Ascending aorta (tissue), 2 donors: Measurements from ENCODE around the gene OR7G2. TPM values are rescaled to one million over a fixed set of nuclear protein-coding genes. Genes with fewer than 3 reads are reported as not detected.

Experiments
- DNase-seq, 2 donors: peaks; one replicate each; pipeline ENCODE4 v3.0.0-alpha.2; 2019; ENCODE audit warnings: low spot score in 2 of 2
- H3K27ac ChIP-seq, 2 donors: fragments of 200-600 bp; sonication (generic); one replicate each; pipeline ENCODE4 v1.5.1; 2016 to 2017; ENCODE audit warnings: mild to moderate bottlenecking in 1 of 2
- H3K27me3 ChIP-seq: fragments of 200-600 bp; sonication (generic); one replicate; pipeline ENCODE4 v1.5.1; 2017
- H3K36me3 ChIP-seq, 2 donors: fragments of 200-600 bp; sonication (generic); one replicate each; pipeline ENCODE4 v1.5.1; 2016
- H3K4me1 ChIP-seq, 2 donors: fragments of 200-600 bp; sonication (generic); one replicate each; pipeline ENCODE4 v1.5.1; 2016 to 2017; ENCODE audit warnings: mild to moderate bottlenecking in 1 of 2
- H3K4me3 ChIP-seq, 2 donors: fragments of 200-600 bp; sonication (generic); one replicate each; pipeline ENCODE4 v1.5.1; 2016 to 2017; ENCODE audit warnings: mild to moderate bottlenecking in 1 of 2
- H3K9me3 ChIP-seq, 2 donors: fragments of 200-600 bp; sonication (generic); one replicate each; pipeline ENCODE4 v1.5.1; 2016
- CTCF ChIP-seq, 3 experiments: fragments of 200-600 bp in 2 of 3; fragments of 450-650 bp in 1 of 3; sonication (generic) in 2 of 3; IDR thresholded peaks; one replicate each; pipeline ENCODE4 v1.5.1; 2016 to 2019; ENCODE audit warnings: antibody characterized with exemption in 3 of 3, mild to moderate bottlenecking in 1 of 3, moderate library complexity in 1 of 3
- intact Hi-C: fragments of 100-400 bp; cut with DNase I; formaldehyde crosslinking; loops from one replicate; pipeline ENCODE4 v1.15.1; 2023
- total RNA-seq: library from RNA; depleted of rRNA; stranded (reverse); fragments of >200 nt; gene quantifications from one replicate; pipeline ENCODE4 v1.1.0, GENCODE V29; 2016

OR7G2 gene
- total RNA-seq, 1 donor from 2014 or later = not detected

GRCh38 chr19:9109959-9110358 is 2.7 kb upstream of the OR7G2 start:
- Histone ChIP-seq H3K9me3 (no peaks in the 10 kb centered on the region), H3K27ac (no peak overlapping the region), H3K4me1 (no peaks in the 10 kb centered on the region), H3K27me3 (no peaks in the 10 kb centered on the region), H3K4me3 (no peak overlapping the region), H3K36me3 (no peaks in the 10 kb centered on the region)
- TF ChIP-seq CTCF (IDR thresholded peaks at IDR 0.05) = no peak
- no peak for DNase-seq
- intact Hi-C loops = no loop called here

GRCh38 chr19:9086761-9087160 is 20.5 kb downstream of the OR7G2 start, which contains the start of gene OR1M1:
Gene OR1M1 (plus strand): TSS chr19:9087061. CDS start chr19:9093245, 6,184 bp downstream.
- no peak for DNase-seq
- Histone ChIP-seq H3K9me3 (no peaks in the 10 kb centered on the region), H3K4me1 (no peaks in the 10 kb centered on the region), H3K27me3 (no peaks in the 10 kb centered on the region), H3K4me3 (no peak within 1 kb of the TSS), H3K27ac (no peak within 1 kb of the TSS), H3K36me3 (no peaks in the 10 kb centered on the region)
- TF ChIP-seq CTCF (IDR thresholded peaks at IDR 0.05) = no peak
- intact Hi-C loops = no loop called here

- intact Hi-C loops = no loop called here
- DNase-seq = no peak
- no peak for TF ChIP-seq CTCF (IDR thresholded peaks at IDR 0.05)
- peaks cover 0 to 2% of the 10 kb centered on the region in 2 donors for H3K4me1 ChIP-seq
- H3K4me3 ChIP-seq = no peak overlapping the region
- no peaks in the 10 kb centered on the region for H3K27me3 ChIP-seq
- H3K9me3 ChIP-seq = no peaks in the 10 kb centered on the region
- H3K27ac ChIP-seq = no peak overlapping the region
- H3K36me3 ChIP-seq = no peaks in the 10 kb centered on the region
These were observed 28.6 kb downstream of the OR7G2 start for GRCh38 chr19:9078651-9079050.

- H3K36me3 ChIP-seq = no peaks in the 10 kb centered on the region
- no peaks in the 10 kb centered on the region for H3K9me3 ChIP-seq
- intact Hi-C loops = no loop called here
- no peak overlapping the region for H3K4me3 ChIP-seq
- H3K27me3 ChIP-seq = no peaks in the 10 kb centered on the region
- H3K4me1 ChIP-seq = peaks cover 0 to 2% of the 10 kb centered on the region in 2 donors
- no peak for DNase-seq
- no peak overlapping the region for H3K27ac ChIP-seq
- TF ChIP-seq CTCF (IDR thresholded peaks at IDR 0.05) = no peak
These were observed 30.4 kb downstream of the OR7G2 start for GRCh38 chr19:9076901-9077300.

GRCh38 chr19:9075064-9075949 is 32.0 kb downstream of the OR7G2 start:
- Histone ChIP-seq H3K27me3 (no peaks in the 10 kb centered on the region), H3K27ac (no peak overlapping the region), H3K9me3 (no peaks in the 10 kb centered on the region), H3K4me3 (peak overlapping the region in 1 of 2 donors; percentile 25), H3K36me3 (no peaks in the 10 kb centered on the region), H3K4me1 (peaks cover 0 to 2% of the 10 kb centered on the region in 2 donors)
- intact Hi-C loops = no loop called here
- DNase-seq = peak in 1 of 2 donors; percentile 71
- no peak for TF ChIP-seq CTCF (IDR thresholded peaks at IDR 0.05)
